Effector memory CD4-positive, alpha-beta T cell (primary cell): ENCODE results near the gene SPAG16.

ENCODE experiments used
- DNase-seq, 3 donors: peaks; one replicate each; pipeline ENCODE4 v3.0.0-alpha.2; 2020
- H3K27ac ChIP-seq: 2 replicates; pipeline ENCODE4 v1.7.0; 2013; ENCODE audit warnings: mild to moderate bottlenecking, low read length, moderate library complexity; ENCODE audit not compliant: insufficient read depth, poor library complexity, severe bottlenecking
- H3K27me3 ChIP-seq: replicated peaks from 2 replicates; pipeline ENCODE4 v1.7.0; 2013; ENCODE audit warnings: mild to moderate bottlenecking, low read length; ENCODE audit not compliant: insufficient read depth, control insufficient read depth, poor library complexity, severe bottlenecking
- H3K36me3 ChIP-seq: 2 replicates; pipeline ENCODE4 v1.7.0; 2013; ENCODE audit warnings: mild to moderate bottlenecking, low read length, moderate library complexity; ENCODE audit not compliant: control insufficient read depth, insufficient read depth
- H3K4me1 ChIP-seq: 2 replicates; pipeline ENCODE4 v1.7.0; 2013; ENCODE audit warnings: low read length, mild to moderate bottlenecking; ENCODE audit not compliant: control insufficient read depth, insufficient read depth, poor library complexity, severe bottlenecking
- H3K4me3 ChIP-seq: 2 replicates; pipeline ENCODE4 v1.7.0; 2013; ENCODE audit warnings: low read length, low read depth, mild to moderate bottlenecking; ENCODE audit not compliant: insufficient read depth, poor library complexity, severe bottlenecking
- H3K9me3 ChIP-seq: 2 replicates; pipeline ENCODE4 v1.7.0; 2013; ENCODE audit warnings: mild to moderate bottlenecking, low read length, moderate library complexity; ENCODE audit not compliant: control insufficient read depth

SPAG16 gene

DNA sequence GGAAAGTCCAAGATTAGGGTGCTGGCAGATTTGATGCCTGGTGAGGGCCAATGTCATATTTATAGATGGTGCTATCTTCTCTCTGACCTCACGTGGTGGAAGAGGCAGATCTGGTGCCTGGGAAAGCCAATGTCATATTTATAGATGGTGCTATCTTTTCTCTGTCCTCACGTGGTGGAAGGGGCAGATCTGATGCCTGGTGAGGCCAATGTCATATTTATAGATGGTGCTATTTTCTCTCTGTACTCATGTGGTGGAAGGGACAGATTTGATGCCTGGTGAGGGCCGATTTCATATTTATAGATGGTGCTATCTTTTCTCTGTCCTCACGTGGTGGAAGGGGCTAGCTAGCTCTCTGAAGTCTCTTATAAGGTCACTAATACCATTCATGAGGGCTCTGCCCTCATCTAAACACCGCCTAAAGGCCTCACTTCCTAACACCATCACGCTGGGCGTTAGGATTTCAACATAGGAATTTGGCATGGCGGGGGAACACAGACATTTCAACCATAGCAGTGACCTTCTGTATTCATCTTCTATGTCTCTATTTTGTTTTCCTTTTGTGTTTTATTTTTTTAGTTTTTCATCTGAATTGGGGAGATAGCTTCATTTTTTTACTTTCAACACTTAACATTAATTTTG lies 278.4 kb downstream of the SPAG16 start:
- Histone ChIP-seq H3K4me3 (no peak overlapping the region), H3K36me3 (no peaks in the 10 kb centered on the region), H3K9me3 (no peaks in the 10 kb centered on the region), H3K4me1 (no peaks in the 10 kb centered on the region), H3K27me3 (no peaks in the 10 kb centered on the region), H3K27ac (no peak overlapping the region)
- DNase-seq: no peak

DNA sequence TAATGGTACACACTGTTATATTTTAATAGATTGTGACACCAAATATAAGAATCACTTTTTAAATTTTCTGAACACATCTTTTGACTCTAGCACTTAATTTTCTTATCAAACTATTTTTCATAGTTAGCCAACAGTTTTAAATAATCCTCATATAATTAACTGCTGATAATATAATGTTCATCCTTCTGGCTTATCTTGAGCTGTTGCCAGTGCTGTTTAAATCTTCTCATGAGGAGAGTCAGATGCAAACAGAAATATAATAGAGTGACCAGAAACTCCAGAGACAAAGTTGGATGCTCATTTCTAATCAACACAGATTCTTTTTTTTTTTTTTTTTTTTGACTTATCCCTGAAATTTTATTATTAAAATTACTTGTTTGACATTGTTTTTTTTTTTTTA lies 282.6 kb downstream of the SPAG16 start:
- DNase-seq: no peak
- H3K36me3 ChIP-seq: no peaks in the 10 kb centered on the region
- H3K4me1 ChIP-seq: no peaks in the 10 kb centered on the region
- no peak overlapping the region for H3K4me3 ChIP-seq
- H3K9me3 ChIP-seq: no peaks in the 10 kb centered on the region
- no peaks in the 10 kb centered on the region for H3K27me3 ChIP-seq
- H3K27ac ChIP-seq: no peak overlapping the region

DNA sequence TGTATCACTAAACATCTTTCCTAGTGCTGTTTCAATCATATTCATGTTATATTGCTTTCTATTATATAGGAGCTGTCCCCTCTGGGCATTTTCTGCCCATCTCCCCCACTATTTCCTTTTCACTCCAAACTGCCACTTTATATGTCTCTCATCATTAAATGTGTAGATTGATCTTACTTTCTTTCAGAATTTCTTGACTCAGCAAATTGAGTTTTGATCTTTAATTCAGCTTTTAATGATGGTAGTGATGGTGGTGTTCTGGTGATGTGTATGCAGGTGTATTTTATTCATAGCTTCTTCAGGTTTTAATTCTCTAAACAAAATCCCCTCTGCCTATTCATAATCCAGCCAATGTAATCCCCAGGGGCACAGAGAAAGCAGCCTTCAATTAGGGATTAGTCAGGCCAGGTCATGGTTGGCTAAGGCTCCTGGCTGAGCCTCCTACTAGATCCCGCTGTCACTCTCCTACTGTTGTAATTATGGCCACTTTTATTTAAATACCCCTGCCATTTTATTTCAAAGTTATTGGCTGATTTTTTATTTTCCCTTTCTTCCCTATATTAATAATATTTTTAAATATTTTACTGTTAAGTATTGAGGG lies 325.4 kb downstream of the SPAG16 start:
- H3K27me3 ChIP-seq: no peaks in the 10 kb centered on the region
- H3K27ac ChIP-seq: no peak overlapping the region
- H3K9me3 ChIP-seq: no peaks in the 10 kb centered on the region
- no peak for DNase-seq
- H3K4me3 ChIP-seq: no peak overlapping the region
- H3K4me1 ChIP-seq: no peaks in the 10 kb centered on the region
- H3K36me3 ChIP-seq: no peaks in the 10 kb centered on the region

DNA sequence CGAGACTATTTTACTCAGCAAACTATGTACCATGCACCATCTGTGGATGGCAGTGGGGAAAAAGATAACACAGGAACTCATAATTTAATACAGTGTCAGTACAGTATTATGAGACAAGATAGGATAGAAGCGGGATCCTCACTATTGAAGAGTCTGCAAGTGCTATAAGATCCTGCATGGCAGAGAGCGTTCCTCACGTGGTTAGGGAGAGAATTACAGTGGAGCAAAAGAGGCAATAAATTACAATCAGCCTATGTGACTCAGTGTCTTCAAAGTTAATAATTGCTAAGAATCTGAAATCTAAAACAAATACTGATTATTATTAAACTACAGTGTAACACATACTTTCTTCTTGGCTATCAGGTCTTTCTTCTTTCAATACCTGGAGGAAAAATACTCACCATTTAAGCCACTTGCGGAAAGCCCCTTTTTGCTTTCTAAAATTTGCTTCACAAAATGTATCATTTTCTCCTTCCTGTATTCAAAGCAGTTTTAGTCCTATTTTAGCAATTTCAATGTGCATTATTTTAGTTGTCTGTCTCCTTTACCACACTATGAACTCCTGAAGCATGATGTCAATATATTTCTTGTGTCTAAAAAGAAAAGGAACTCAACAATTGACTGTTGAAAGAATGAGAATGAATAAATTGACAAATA lies 342.9 kb downstream of the SPAG16 start:
- H3K27ac ChIP-seq: no peak overlapping the region
- H3K27me3 ChIP-seq: no peaks in the 10 kb centered on the region
- H3K9me3 ChIP-seq: no peaks in the 10 kb centered on the region
- no peaks in the 10 kb centered on the region for H3K4me1 ChIP-seq
- H3K4me3 ChIP-seq: no peak overlapping the region
- H3K36me3 ChIP-seq: no peaks in the 10 kb centered on the region
- no peak for DNase-seq

DNA sequence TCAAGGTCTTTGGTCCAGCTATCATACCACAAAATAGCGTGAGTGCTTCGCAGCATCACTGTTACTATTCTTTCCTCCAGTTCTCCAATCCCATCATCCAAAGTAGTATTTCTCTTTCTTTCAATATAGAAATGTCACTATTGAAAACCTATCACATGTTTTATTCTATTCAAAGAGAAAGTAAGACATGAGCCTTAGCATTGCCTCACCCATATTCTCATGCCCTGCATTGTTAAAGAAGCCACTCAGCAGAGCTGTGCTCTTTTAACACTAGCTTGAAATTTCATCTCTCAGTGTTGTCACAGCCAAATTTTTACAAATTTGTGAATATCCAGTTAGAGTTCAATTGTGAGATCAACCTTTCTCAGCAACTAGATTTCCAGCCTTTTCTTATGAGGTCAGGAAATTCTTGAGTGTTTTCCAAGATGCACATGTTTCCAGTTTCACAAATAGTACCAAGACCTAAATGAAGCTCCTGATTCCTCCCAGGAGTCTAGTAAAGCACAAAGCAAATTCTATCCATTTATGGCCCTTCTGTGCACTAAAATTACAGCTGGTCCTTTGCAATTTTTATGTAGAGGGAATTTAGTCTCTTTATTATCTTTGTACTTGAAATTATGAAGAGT lies 343.7 kb downstream of the SPAG16 start:
- Histone ChIP-seq H3K4me3 (no peak overlapping the region), H3K27me3 (no peaks in the 10 kb centered on the region), H3K9me3 (no peaks in the 10 kb centered on the region), H3K4me1 (no peaks in the 10 kb centered on the region), H3K36me3 (no peaks in the 10 kb centered on the region), H3K27ac (no peak overlapping the region)
- no peak for DNase-seq

DNA sequence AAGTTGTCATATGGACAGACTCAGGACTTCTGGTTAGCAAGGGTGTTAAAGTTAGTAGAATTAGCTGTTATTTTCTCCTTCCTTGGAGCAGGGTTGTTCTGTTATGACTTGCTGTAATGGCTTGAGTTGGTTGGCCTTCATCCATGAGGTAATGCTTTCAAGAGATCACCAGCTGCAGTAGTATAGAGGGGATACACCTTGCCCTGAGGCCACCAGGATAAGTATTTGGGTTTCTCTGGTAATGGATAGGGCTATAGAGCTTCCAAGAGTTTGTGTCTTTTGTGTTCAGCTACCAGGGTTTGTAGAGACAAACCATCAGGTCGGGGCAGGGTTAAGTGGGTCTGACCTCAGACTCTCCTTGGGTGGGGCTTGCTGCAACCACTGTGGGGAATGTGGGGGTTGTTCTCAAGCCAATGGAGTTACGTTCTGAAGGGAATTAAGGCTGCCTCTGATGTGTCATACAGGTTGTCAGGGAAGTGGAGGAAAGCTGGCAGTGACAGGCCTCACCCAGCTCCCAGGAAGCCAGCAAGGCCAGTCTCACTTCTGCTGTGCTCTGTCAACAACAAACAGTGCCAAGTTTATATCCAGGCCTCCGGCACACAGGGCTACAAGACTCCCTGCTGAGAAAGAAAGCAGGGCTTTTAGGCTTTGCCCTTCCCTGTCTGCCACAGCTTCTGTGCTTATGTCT lies 356.6 kb downstream of the SPAG16 start:
- no peaks in the 10 kb centered on the region for H3K27me3 ChIP-seq
- H3K4me3 ChIP-seq: no peak overlapping the region
- no peak for DNase-seq
- H3K27ac ChIP-seq: no peak overlapping the region
- H3K4me1 ChIP-seq: no peaks in the 10 kb centered on the region
- H3K36me3 ChIP-seq: no peaks in the 10 kb centered on the region
- no peaks in the 10 kb centered on the region for H3K9me3 ChIP-seq

DNA sequence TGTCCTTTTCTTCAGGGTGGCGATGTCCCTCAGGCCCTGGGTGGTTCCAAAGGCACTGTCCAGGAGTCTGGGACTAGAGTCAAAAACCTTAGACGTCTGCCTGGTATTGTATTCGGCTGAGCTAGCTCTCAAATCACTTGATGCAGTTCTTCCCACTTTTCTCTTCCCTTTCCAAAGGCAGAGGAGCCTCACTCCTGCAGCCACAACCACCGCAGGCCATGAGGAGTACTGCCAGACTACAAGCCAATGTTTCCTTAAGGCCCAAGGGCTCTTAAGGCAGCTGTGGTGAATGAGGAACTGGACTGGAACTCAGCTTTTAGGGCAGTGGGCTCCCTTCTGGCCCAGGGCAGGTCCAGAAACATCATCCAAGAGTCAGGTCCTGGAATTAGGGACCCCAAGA lies 360.7 kb downstream of the SPAG16 start:
- no peak for DNase-seq
- H3K4me3 ChIP-seq: no peak overlapping the region
- H3K4me1 ChIP-seq: no peaks in the 10 kb centered on the region
- H3K27ac ChIP-seq: no peak overlapping the region
- no peaks in the 10 kb centered on the region for H3K9me3 ChIP-seq
- H3K27me3 ChIP-seq: no peaks in the 10 kb centered on the region
- no peaks in the 10 kb centered on the region for H3K36me3 ChIP-seq

DNA sequence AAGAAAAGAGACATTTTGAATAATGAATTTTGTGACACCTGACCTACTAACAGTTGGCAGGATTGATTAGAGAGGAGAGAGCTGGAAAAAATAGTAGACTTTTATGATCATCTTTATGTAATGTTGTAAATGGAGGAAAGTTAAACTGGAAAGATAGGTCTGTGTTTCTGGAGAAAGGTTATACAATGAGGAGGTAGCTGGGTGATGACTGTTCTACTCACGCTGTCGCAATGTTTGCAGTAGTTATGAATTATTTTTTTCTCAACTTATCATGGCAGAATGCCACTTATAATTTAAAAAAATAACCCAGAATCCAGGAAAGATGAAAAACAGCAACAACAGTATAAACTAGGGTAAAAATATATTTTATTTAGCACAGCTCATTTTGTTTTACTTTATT lies 364.9 kb downstream of the SPAG16 start:
- H3K9me3 ChIP-seq: no peaks in the 10 kb centered on the region
- no peaks in the 10 kb centered on the region for H3K36me3 ChIP-seq
- DNase-seq: no peak
- no peaks in the 10 kb centered on the region for H3K4me1 ChIP-seq
- no peaks in the 10 kb centered on the region for H3K27me3 ChIP-seq
- no peak overlapping the region for H3K4me3 ChIP-seq
- H3K27ac ChIP-seq: no peak overlapping the region

DNA sequence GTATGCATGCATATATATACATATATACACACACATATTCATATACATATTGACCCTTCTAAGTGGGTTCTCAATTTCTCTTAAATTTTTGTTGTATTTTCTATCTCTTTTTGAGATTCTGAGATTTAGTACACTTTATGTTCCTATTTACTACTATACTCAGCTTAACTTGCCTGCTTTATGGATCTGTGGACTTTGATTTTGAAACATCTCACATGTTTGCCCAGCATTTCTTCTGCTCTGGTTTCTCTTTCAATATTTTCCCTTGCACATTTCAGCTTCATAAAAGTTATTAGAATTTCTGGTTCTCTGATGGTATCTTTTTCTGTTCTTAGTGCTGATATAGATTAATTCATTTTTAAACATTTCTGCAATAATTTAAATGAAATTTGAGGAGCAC lies 380.6 kb downstream of the SPAG16 start:
- DNase-seq: no peak

DNA sequence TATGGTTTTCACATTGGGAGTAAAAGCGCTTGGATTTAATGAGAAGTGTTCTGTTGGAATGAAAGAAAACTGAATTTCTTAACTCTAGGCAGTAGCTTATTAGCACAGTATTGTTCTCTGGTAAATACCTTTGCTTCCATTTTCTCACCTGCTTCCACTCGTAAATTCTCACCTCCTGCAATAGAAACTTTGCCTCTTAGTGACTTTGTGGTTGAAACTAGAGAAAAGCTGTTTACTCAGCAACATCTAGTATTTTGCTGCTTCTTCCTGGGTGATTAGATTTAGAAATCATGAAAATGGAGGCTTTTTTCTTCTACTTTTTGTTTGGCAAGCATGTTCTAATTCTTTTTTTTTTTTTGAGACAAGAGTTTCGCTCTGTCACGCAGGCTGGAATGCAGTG lies 385.4 kb downstream of the SPAG16 start:
- no peak overlapping the region for H3K27ac ChIP-seq
- no peaks in the 10 kb centered on the region for H3K4me1 ChIP-seq
- DNase-seq: no peak
- H3K4me3 ChIP-seq: no peak overlapping the region
- no peaks in the 10 kb centered on the region for H3K36me3 ChIP-seq
- no peaks in the 10 kb centered on the region for H3K27me3 ChIP-seq
- no peaks in the 10 kb centered on the region for H3K9me3 ChIP-seq

More for the DNA sequence above, 380.6 kb downstream of the SPAG16 start:
- Histone ChIP-seq H3K27ac (no peak overlapping the region), H3K4me3 (no peak overlapping the region), H3K4me1 (no peaks in the 10 kb centered on the region), H3K27me3 (no peaks in the 10 kb centered on the region), H3K9me3 (no peaks in the 10 kb centered on the region), H3K36me3 (no peaks in the 10 kb centered on the region)
